Immature natural killer cell (primary cell): Measurements from ENCODE around the gene PFKFB2. TPM values are rescaled to one million over a fixed set of nuclear protein-coding genes. Genes with fewer than 3 reads are reported as not detected.

Source experiments
- DNase-seq, 3 donors: peaks; one replicate each; pipeline ENCODE4 v3.0.0; 2022; ENCODE audit warnings: mixed read lengths in 1 of 3
- H3K27ac Mint-ChIP-seq, 6 donors: one replicate each; pipeline ENCODE4 v1.8.0; 2020; ENCODE audit warnings: mixed read lengths in 6 of 6, mild to moderate bottlenecking in 5 of 6, inconsistent platforms in 4 of 6, moderate library complexity in 3 of 6
- H3K27me3 Mint-ChIP-seq, 3 donors: one replicate each; pipeline ENCODE4 v1.8.0; 2020 to 2021; ENCODE audit warnings: low read depth in 3 of 3, mild to moderate bottlenecking in 3 of 3, mixed read lengths in 3 of 3, moderate library complexity in 3 of 3, inconsistent platforms in 1 of 3
- H3K36me3 Mint-ChIP-seq, 3 donors: one replicate each; pipeline ENCODE4 v1.8.0; 2020; ENCODE audit warnings: mixed read lengths in 3 of 3, inconsistent platforms in 2 of 3, mild to moderate bottlenecking in 2 of 3
- H3K4me1 Mint-ChIP-seq, 2 donors: one replicate each; pipeline ENCODE4 v1.8.0; 2020; ENCODE audit warnings: inconsistent platforms in 2 of 2, mild to moderate bottlenecking in 2 of 2, mixed read lengths in 2 of 2, moderate library complexity in 1 of 2
- H3K4me3 Mint-ChIP-seq, 5 donors: one replicate each; pipeline ENCODE4 v1.8.0; 2020; ENCODE audit warnings: mild to moderate bottlenecking in 5 of 5, mixed read lengths in 5 of 5, inconsistent platforms in 3 of 5, moderate library complexity in 3 of 5
- H3K9me3 Mint-ChIP-seq, 6 donors: one replicate each; pipeline ENCODE4 v1.8.0; 2020; ENCODE audit warnings: mild to moderate bottlenecking in 6 of 6, mixed read lengths in 6 of 6, inconsistent platforms in 4 of 6, moderate library complexity in 3 of 6
- polyA plus RNA-seq, 3 donors: library from polyadenylated mRNA; unstranded; fragments of 300-500 nt; fragmentation: Illumina TruSeq; gene quantifications; one replicate each; pipeline ENCODE4 v1.2.3, GENCODE V29; 2021

Gene PFKFB2
- 1 to 10 TPM in 2 of 3 donors, under 1 TPM in 1; 0.94 to 1.8 (median 1.4) TPM for polyA plus RNA-seq

- Mint-ChIP-seq H3K9me3 (no peaks in the 10 kb centered on the region), H3K4me3 (peak within 1 kb of the TSS; percentile 93 to 100 (median 99))
Measured at GRCh38 chr1:207052911-207053769, at the start of gene PFKFB2. Gene PFKFB2 (plus strand): TSS chr1:207053275. CDS start chr1:207054718, 1,443 bp downstream.

GRCh38 chr1:207004931-207005830 is 47.9 kb upstream of the PFKFB2 start:
- H3K4me3 Mint-ChIP-seq: no peak overlapping the region

More at GRCh38 chr1:207052911-207053769, at the start of gene PFKFB2:
- Mint-ChIP-seq H3K27me3 (peaks cover 0 to 10% (median 9%) of the 10 kb centered on the region in 3 donors), H3K4me1 (peaks cover 37 to 55% of the 10 kb centered on the region in 2 donors), H3K27ac (peak within 1 kb of the TSS; percentile 88 to 97 (median 94)), H3K36me3 (peaks cover 0 to 8% (median 0%) of the 10 kb centered on the region in 3 donors)
- DNase-seq: peak; percentile 92 to 93 (median 93)

GRCh38 chr1:207006083-207006482 is 47.0 kb upstream of the PFKFB2 start:
- no peak overlapping the region for H3K27ac Mint-ChIP-seq

More at GRCh38 chr1:207004931-207005830, 47.9 kb upstream of the PFKFB2 start:
- H3K9me3 Mint-ChIP-seq: no peaks in the 10 kb centered on the region
- no peaks in the 10 kb centered on the region for H3K36me3 Mint-ChIP-seq
- H3K4me1 Mint-ChIP-seq: no peaks in the 10 kb centered on the region
- H3K27me3 Mint-ChIP-seq: peaks cover 4 to 11% (median 9%) of the 10 kb centered on the region in 3 donors
- H3K27ac Mint-ChIP-seq: no peak overlapping the region
- peak in 1 of 3 donors; percentile 17 for DNase-seq

GRCh38 chr1:207006914-207007313 is 46.2 kb upstream of the PFKFB2 start:
- Mint-ChIP-seq H3K9me3 (no peaks in the 10 kb centered on the region), H3K4me3 (no peak overlapping the region), H3K27me3 (peaks cover 4 to 11% (median 6%) of the 10 kb centered on the region in 3 donors), H3K27ac (no peak overlapping the region), H3K36me3 (no peaks in the 10 kb centered on the region), H3K4me1 (no peaks in the 10 kb centered on the region)
- no peak for DNase-seq

More at GRCh38 chr1:207006083-207006482, 47.0 kb upstream of the PFKFB2 start:
- Mint-ChIP-seq H3K36me3 (no peaks in the 10 kb centered on the region), H3K27me3 (peaks cover 4 to 11% (median 9%) of the 10 kb centered on the region in 3 donors), H3K4me1 (no peaks in the 10 kb centered on the region), H3K9me3 (no peaks in the 10 kb centered on the region), H3K4me3 (no peak overlapping the region)
- no peak for DNase-seq

- Mint-ChIP-seq H3K27ac (no peak overlapping the region), H3K27me3 (peaks cover 4 to 11% (median 6%) of the 10 kb centered on the region in 3 donors), H3K9me3 (no peaks in the 10 kb centered on the region), H3K4me3 (no peak overlapping the region), H3K4me1 (no peaks in the 10 kb centered on the region), H3K36me3 (no peaks in the 10 kb centered on the region)
- no peak for DNase-seq
Measured at GRCh38 chr1:207007352-207008033, 45.6 kb upstream of the PFKFB2 start.

- H3K4me1 Mint-ChIP-seq: no peaks in the 10 kb centered on the region
- H3K27me3 Mint-ChIP-seq: peaks cover 4 to 12% (median 9%) of the 10 kb centered on the region in 3 donors
- H3K9me3 Mint-ChIP-seq: no peaks in the 10 kb centered on the region
- H3K36me3 Mint-ChIP-seq: no peaks in the 10 kb centered on the region
- DNase-seq: no peak
- H3K27ac Mint-ChIP-seq: no peak overlapping the region
- no peak overlapping the region for H3K4me3 Mint-ChIP-seq
Measured at GRCh38 chr1:207009182-207009850, 43.8 kb upstream of the PFKFB2 start.

- DNase-seq: no peak
- Mint-ChIP-seq H3K27me3 (peaks cover 4 to 12% (median 9%) of the 10 kb centered on the region in 3 donors), H3K27ac (no peak overlapping the region), H3K4me1 (no peaks in the 10 kb centered on the region), H3K9me3 (no peaks in the 10 kb centered on the region), H3K4me3 (no peak overlapping the region), H3K36me3 (no peaks in the 10 kb centered on the region)
Measured at GRCh38 chr1:207009945-207010344, 43.1 kb upstream of the PFKFB2 start.

- no peaks in the 10 kb centered on the region for H3K4me1 Mint-ChIP-seq
- H3K27ac Mint-ChIP-seq: no peak overlapping the region
- H3K36me3 Mint-ChIP-seq: no peaks in the 10 kb centered on the region
- no peak for DNase-seq
- no peak overlapping the region for H3K4me3 Mint-ChIP-seq
- H3K9me3 Mint-ChIP-seq: no peaks in the 10 kb centered on the region
- peaks cover 3 to 9% (median 6%) of the 10 kb centered on the region in 3 donors for H3K27me3 Mint-ChIP-seq
Measured at GRCh38 chr1:207010726-207011125, 42.3 kb upstream of the PFKFB2 start.

GRCh38 chr1:207013321-207014085 is 39.6 kb upstream of the PFKFB2 start:
- Mint-ChIP-seq H3K9me3 (no peaks in the 10 kb centered on the region), H3K27me3 (peaks cover 2 to 14% (median 6%) of the 10 kb centered on the region in 3 donors), H3K27ac (no peak overlapping the region), H3K4me3 (no peak overlapping the region), H3K4me1 (no peaks in the 10 kb centered on the region), H3K36me3 (no peaks in the 10 kb centered on the region)
- DNase-seq: no peak

- H3K36me3 Mint-ChIP-seq: no peaks in the 10 kb centered on the region
- H3K4me3 Mint-ChIP-seq: no peak overlapping the region
- H3K27me3 Mint-ChIP-seq: peaks cover 2 to 13% (median 9%) of the 10 kb centered on the region in 3 donors
- DNase-seq: no peak
- no peak overlapping the region for H3K27ac Mint-ChIP-seq
- no peaks in the 10 kb centered on the region for H3K9me3 Mint-ChIP-seq
- H3K4me1 Mint-ChIP-seq: no peaks in the 10 kb centered on the region
Measured at GRCh38 chr1:207014728-207015127, 38.3 kb upstream of the PFKFB2 start.

- H3K9me3 Mint-ChIP-seq: no peaks in the 10 kb centered on the region
- H3K36me3 Mint-ChIP-seq: no peaks in the 10 kb centered on the region
- no peak overlapping the region for H3K4me3 Mint-ChIP-seq
- H3K27me3 Mint-ChIP-seq: peaks cover 0 to 15% (median 8%) of the 10 kb centered on the region in 3 donors
- peak overlapping the region in 1 of 6 donors; percentile 22 for H3K27ac Mint-ChIP-seq
- H3K4me1 Mint-ChIP-seq: no peaks in the 10 kb centered on the region
- no peak for DNase-seq
Measured at GRCh38 chr1:207015791-207016190, 37.3 kb upstream of the PFKFB2 start.
